Loucy (cell line): ENCODE results near the gene HSD17B14.

ENCODE experiments used
- H2AFZ ChIP-seq: fragments of 200-600 bp; sonication (generic); 2 replicates; pipeline ENCODE4 v1.6.0; 2016; ENCODE audit warnings: antibody characterized with exemption, mild to moderate bottlenecking, low read length, moderate library complexity
- H3F3A ChIP-seq: fragments of 200-600 bp; 2 replicates; pipeline ENCODE4 v1.6.0; 2016; ENCODE audit warnings: antibody characterized with exemption, low read depth, mild to moderate bottlenecking
- H3K27me3 ChIP-seq: fragments of 200-600 bp; sonication (generic); 2 replicates; pipeline ENCODE4 v1.6.1; 2014; ENCODE audit warnings: low read length, mild to moderate bottlenecking; ENCODE audit not compliant: insufficient read depth, poor library complexity, severe bottlenecking
- H3K36me3 ChIP-seq: fragments of 200-600 bp; sonication (generic); 2 replicates; pipeline ENCODE4 v1.6.1; 2016; ENCODE audit warnings: low read length; ENCODE audit not compliant: insufficient read depth
- H3K4me1 ChIP-seq: fragments of 200-600 bp; sonication (generic); 2 replicates; pipeline ENCODE4 v1.5.1; 2014; ENCODE audit warnings: low read length, mild to moderate bottlenecking; ENCODE audit not compliant: insufficient read depth, poor library complexity, severe bottlenecking
- H3K4me2 ChIP-seq: fragments of 200-600 bp; sonication (generic); 2 replicates; pipeline ENCODE4 v1.6.0; 2014; ENCODE audit warnings: antibody characterized with exemption, low read length, low read depth, mild to moderate bottlenecking; ENCODE audit not compliant: poor library complexity, severe bottlenecking
- H3K4me3 ChIP-seq: fragments of 200-600 bp; sonication (generic); 2 replicates; pipeline ENCODE4 v1.5.1; 2014; ENCODE audit warnings: low read length, mild to moderate bottlenecking, mixed read lengths; ENCODE audit not compliant: poor library complexity, severe bottlenecking
- H3K79me2 ChIP-seq: fragments of 200-600 bp; sonication (generic); 2 replicates; pipeline ENCODE4 v1.6.1; 2014; ENCODE audit warnings: low read length; ENCODE audit not compliant: insufficient read depth
- H3K9ac ChIP-seq: fragments of 200-600 bp; sonication (generic); 2 replicates; pipeline ENCODE4 v1.6.0; 2014; ENCODE audit warnings: mild to moderate bottlenecking, low read depth, low read length, moderate library complexity; ENCODE audit not compliant: poor library complexity, severe bottlenecking
- H3K9me2 ChIP-seq: fragments of 200-600 bp; sonication (generic); replicated peaks from 2 replicates; pipeline ENCODE4 v1.6.1; 2016; ENCODE audit warnings: low read depth, low read length, mixed read lengths
- H3K9me3 ChIP-seq: fragments of 200-600 bp; sonication (generic); 2 replicates; pipeline ENCODE4 v1.6.1; 2014; ENCODE audit warnings: mild to moderate bottlenecking, antibody characterized with exemption, low read length, low read depth; ENCODE audit not compliant: insufficient read depth
- H4K20me1 ChIP-seq: fragments of 200-600 bp; sonication (generic); 2 replicates; pipeline ENCODE4 v1.6.0; 2014; ENCODE audit warnings: antibody characterized with exemption, low read length, mild to moderate bottlenecking; ENCODE audit not compliant: insufficient read depth, poor library complexity, severe bottlenecking
- EZH2phosphoT487 ChIP-seq: fragments of 200-600 bp; IDR thresholded peaks from 2 replicates; pipeline ENCODE4 v1.6.1; 2018; ENCODE audit warnings: antibody characterized with exemption, mild to moderate bottlenecking, moderate library complexity, borderline replicate concordance
- TF ChIP-seq, protein P1 (sequence below): fragments of 200-600 bp; sonication (generic); conservative IDR thresholded peaks from 2 replicates; pipeline ENCODE4 v1.5.1; 2014; ENCODE audit warnings: mild to moderate bottlenecking, antibody characterized with exemption, low read length

Gene HSD17B14

DNA sequence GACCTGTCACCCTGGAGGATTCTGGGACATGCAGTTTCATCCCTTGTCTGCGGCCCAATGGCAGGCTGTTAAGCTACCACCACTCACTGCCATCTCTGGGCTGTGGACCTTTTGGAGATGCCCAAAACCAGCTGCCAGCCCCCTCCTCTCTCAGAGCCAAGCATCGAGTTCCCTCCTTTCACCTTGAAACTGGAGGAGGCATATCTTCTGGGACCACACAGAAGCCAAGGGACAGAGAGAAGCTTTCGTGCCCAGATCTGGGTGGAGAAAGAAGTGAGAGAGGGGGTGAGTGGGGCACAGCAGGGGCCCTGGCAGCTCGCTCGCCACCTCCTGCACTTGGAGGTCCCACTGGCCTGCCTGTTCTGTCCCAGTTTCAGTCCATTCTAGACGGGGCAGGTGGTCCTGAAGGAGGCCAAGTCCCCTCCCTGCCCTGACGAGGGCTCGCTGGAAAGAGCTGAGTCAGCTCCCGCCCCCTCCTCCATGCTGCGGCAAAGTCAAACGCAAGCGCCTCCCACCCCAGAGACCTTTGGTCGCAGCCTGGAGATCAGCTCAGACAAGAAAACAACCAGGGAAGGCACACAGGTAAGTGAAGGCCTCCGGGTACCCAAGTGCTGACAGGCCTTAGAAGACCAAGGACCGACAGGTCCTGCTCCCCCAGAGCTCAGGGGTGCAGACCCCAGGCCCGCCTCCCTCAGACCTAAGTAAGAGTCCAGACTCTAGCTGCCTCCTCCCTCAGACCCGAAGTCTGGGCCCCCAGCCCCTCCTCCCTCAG lies 29.3 kb downstream of the HSD17B14 start:
- Histone ChIP-seq H3K9ac (no peak overlapping the region), H3K4me3 (no peak overlapping the region), H3K9me2 (no peaks in the 10 kb centered on the region), H3K4me2 (no peak overlapping the region), H3K27me3 (no peaks in the 10 kb centered on the region), H3K36me3 (no peaks in the 10 kb centered on the region), H3F3A (no peaks in the 10 kb centered on the region), H3K9me3 (no peaks in the 10 kb centered on the region), H2AFZ (no peak overlapping the region), H4K20me1 (no peaks in the 10 kb centered on the region), H3K79me2 (peaks cover 15% of the 10 kb centered on the region), H3K4me1 (peaks cover 9% of the 10 kb centered on the region)
- no peak for TF ChIP-seq EZH2phosphoT487
- TF ChIP-seq, protein P1, sequence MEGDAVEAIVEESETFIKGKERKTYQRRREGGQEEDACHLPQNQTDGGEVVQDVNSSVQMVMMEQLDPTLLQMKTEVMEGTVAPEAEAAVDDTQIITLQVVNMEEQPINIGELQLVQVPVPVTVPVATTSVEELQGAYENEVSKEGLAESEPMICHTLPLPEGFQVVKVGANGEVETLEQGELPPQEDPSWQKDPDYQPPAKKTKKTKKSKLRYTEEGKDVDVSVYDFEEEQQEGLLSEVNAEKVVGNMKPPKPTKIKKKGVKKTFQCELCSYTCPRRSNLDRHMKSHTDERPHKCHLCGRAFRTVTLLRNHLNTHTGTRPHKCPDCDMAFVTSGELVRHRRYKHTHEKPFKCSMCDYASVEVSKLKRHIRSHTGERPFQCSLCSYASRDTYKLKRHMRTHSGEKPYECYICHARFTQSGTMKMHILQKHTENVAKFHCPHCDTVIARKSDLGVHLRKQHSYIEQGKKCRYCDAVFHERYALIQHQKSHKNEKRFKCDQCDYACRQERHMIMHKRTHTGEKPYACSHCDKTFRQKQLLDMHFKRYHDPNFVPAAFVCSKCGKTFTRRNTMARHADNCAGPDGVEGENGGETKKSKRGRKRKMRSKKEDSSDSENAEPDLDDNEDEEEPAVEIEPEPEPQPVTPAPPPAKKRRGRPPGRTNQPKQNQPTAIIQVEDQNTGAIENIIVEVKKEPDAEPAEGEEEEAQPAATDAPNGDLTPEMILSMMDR, result no peak

DNA sequence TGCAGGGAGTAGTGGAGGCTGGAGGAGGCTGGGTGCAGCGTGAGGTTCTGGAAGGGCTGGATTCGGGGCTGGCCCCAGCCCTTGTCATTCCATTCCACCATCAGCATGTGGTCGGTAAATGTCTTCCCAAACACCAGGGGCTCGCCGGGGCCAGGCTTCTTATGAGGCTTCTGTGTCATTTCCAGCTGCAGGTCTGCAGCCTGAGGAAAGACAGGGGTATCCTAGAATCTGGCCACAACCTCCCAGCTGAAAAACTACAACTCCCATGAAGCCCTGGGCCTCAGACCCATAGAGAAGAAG lies 29.8 kb downstream of the HSD17B14 start:
- no peaks in the 10 kb centered on the region for H3K36me3 ChIP-seq
- peaks cover 9% of the 10 kb centered on the region for H3K4me1 ChIP-seq
- H3K79me2 ChIP-seq, result peaks cover 15% of the 10 kb centered on the region
- H3K4me2 ChIP-seq, result no peak overlapping the region
- TF ChIP-seq EZH2phosphoT487, result no peak
- TF ChIP-seq, protein P1, result no peak
- H3K9me2 ChIP-seq, result no peaks in the 10 kb centered on the region
- H3K4me3 ChIP-seq, result no peak overlapping the region
- no peak overlapping the region for H2AFZ ChIP-seq
- no peaks in the 10 kb centered on the region for H3F3A ChIP-seq
- H3K9me3 ChIP-seq, result no peaks in the 10 kb centered on the region
- H3K9ac ChIP-seq, result no peak overlapping the region
- no peaks in the 10 kb centered on the region for H4K20me1 ChIP-seq
- no peaks in the 10 kb centered on the region for H3K27me3 ChIP-seq

DNA sequence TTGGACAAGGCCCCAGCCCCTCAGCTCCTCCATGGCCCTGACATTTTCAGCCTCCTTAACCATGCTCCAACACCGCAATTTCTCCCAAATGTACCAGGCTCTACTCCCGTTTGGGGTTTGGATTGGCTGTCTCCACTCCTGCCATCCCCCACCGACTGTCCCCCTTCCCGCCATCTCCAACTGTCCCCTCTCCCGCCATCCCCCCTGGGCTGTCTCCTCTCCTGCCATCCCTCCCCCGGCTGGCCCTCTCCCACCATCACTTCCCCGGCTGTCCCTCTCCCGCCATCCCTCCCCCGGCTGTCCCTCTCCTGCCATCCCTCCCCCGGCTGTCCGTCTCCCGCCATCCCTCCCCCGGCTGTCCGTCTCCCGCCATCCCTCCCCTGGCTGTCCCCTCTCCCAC lies 30.8 kb downstream of the HSD17B14 start:
- Histone ChIP-seq H3K27me3 (no peaks in the 10 kb centered on the region), H3F3A (no peaks in the 10 kb centered on the region), H2AFZ (no peak overlapping the region), H3K79me2 (peaks cover 14% of the 10 kb centered on the region), H3K4me2 (no peak overlapping the region), H3K36me3 (no peaks in the 10 kb centered on the region), H3K9ac (no peak overlapping the region), H3K9me3 (no peaks in the 10 kb centered on the region), H3K9me2 (no peaks in the 10 kb centered on the region), H3K4me1 (peaks cover 9% of the 10 kb centered on the region), H3K4me3 (no peak overlapping the region), H4K20me1 (no peaks in the 10 kb centered on the region)
- TF ChIP-seq EZH2phosphoT487, result no peak
- TF ChIP-seq, protein P1, result no peak
